MM.1S (cell line): ENCODE measurements around the gene FOXO6.

Experiments
- CTCF ChIP-seq: fragments of 300-600 bp; sonication (generic); IDR thresholded peaks from 2 replicates; pipeline ENCODE4 v1.5.1; 2016; ENCODE audit warnings: antibody characterized with exemption, low read length, mixed read lengths
- EZH2 ChIP-seq: fragments of 300-600 bp; sonication (generic); optimal IDR thresholded peaks from 2 replicates; pipeline ENCODE3; 2017; ENCODE audit warnings: low read depth, mild to moderate bottlenecking, antibody characterized with exemption, low read length, mixed read lengths

- TF ChIP-seq CTCF = no peak
- no peak for TF ChIP-seq EZH2
Observed at GRCh38 chr1:41323243-41323642, 38.0 kb upstream of the FOXO6 start.
